GM23338 (cell line): ENCODE measurements around the gene LETMD1. TPM values are rescaled to one million over a fixed set of nuclear protein-coding genes. Genes with fewer than 3 reads are reported as not detected.

Experiments
- ATAC-seq: fragments of 200-7000 bp; cut with Tn5 transposase; 3 replicates; pipeline ENCODE4 v1.9.1; 2020
- DNase-seq: peaks from one replicate; pipeline ENCODE4 v3.0.0-alpha.2; 2015; ENCODE audit warnings: low spot score
- H2AFZ ChIP-seq: fragments of 200-600 bp; sonication (generic); 2 replicates; pipeline ENCODE4 v1.8.0; 2016; ENCODE audit warnings: antibody characterized with exemption, mild to moderate bottlenecking, moderate library complexity
- H3F3A ChIP-seq: fragments of 200-600 bp; sonication (generic); replicated peaks from 2 replicates; pipeline ENCODE4 v1.8.0; 2017; ENCODE audit warnings: antibody characterized with exemption, mixed run types, low read depth
- H3K27ac ChIP-seq: fragments of 200-600 bp; sonication (generic); 2 replicates; pipeline ENCODE4 v1.6.1; 2016; ENCODE audit warnings: low read depth
- H3K27me3 ChIP-seq: fragments of 200-600 bp; sonication (generic); 2 replicates; pipeline ENCODE4 v1.8.0; 2016; ENCODE audit warnings: mild to moderate bottlenecking, mixed run types, moderate library complexity; ENCODE audit not compliant: insufficient read depth
- H3K36me3 ChIP-seq: fragments of 200-600 bp; sonication (generic); 2 replicates; pipeline ENCODE4 v1.8.0; 2016; ENCODE audit warnings: mild to moderate bottlenecking; ENCODE audit not compliant: insufficient read depth
- H3K4me1 ChIP-seq: fragments of 200-600 bp; sonication (generic); 2 replicates; pipeline ENCODE4 v1.8.0; 2016; ENCODE audit warnings: mild to moderate bottlenecking, moderate library complexity; ENCODE audit not compliant: insufficient read depth
- H3K4me2 ChIP-seq: fragments of 200-600 bp; sonication (generic); 2 replicates; pipeline ENCODE4 v1.7.1; 2017; ENCODE audit warnings: mixed run types
- H3K4me3 ChIP-seq: fragments of 200-600 bp; sonication (generic); 2 replicates; pipeline ENCODE4 v1.6.1; 2016; ENCODE audit warnings: mixed run types
- H3K79me2 ChIP-seq: fragments of 200-600 bp; sonication (generic); replicated peaks from 2 replicates; pipeline ENCODE4 v1.8.0; 2017; ENCODE audit warnings: mild to moderate bottlenecking; ENCODE audit not compliant: insufficient read depth
- H3K9me2 ChIP-seq: fragments of 200-600 bp; sonication (generic); 2 replicates; pipeline ENCODE4 v1.8.0; 2017; ENCODE audit not compliant: insufficient read depth
- H4K20me1 ChIP-seq: fragments of 200-600 bp; sonication (generic); replicated peaks from 2 replicates; pipeline ENCODE4 v1.8.0; 2017; ENCODE audit warnings: mild to moderate bottlenecking; ENCODE audit not compliant: insufficient read depth
- H3K27ac Mint-ChIP-seq: 2 replicates; pipeline ENCODE4 v1.8.0; 2020; ENCODE audit warnings: inconsistent platforms, mild to moderate bottlenecking, moderate library complexity, mixed read lengths
- H3K27me3 Mint-ChIP-seq: 3 replicates; pipeline ENCODE4 v1.8.0; 2022; ENCODE audit warnings: low read depth, mild to moderate bottlenecking, moderate library complexity, mixed read lengths, inconsistent platforms; ENCODE audit not compliant: insufficient read depth, poor library complexity
- H3K36me3 Mint-ChIP-seq: 3 replicates; pipeline ENCODE4 v1.8.0; 2021; ENCODE audit warnings: low read depth, mild to moderate bottlenecking, inconsistent platforms, moderate library complexity, mixed read lengths
- H3K4me1 Mint-ChIP-seq: 3 replicates; pipeline ENCODE4 v1.8.0; 2020; ENCODE audit warnings: mild to moderate bottlenecking, inconsistent platforms, mixed read lengths
- H3K4me3 Mint-ChIP-seq: 3 replicates; pipeline ENCODE4 v1.8.0; 2021; ENCODE audit warnings: moderate library complexity, mild to moderate bottlenecking, inconsistent platforms, mixed read lengths
- H3K9me3 Mint-ChIP-seq: 3 replicates; pipeline ENCODE4 v1.8.0; 2020; ENCODE audit warnings: moderate library complexity, mild to moderate bottlenecking, inconsistent platforms, mixed read lengths
- CREB1 ChIP-seq: fragments of 250-450 bp; sonication (Bioruptor Pico); IDR thresholded peaks from 2 replicates; pipeline ENCODE4 v1.5.0; 2020; ENCODE audit warnings: low read depth, mild to moderate bottlenecking, moderate library complexity
- EZH2 ChIP-seq: fragments of 200-600 bp; sonication (generic); IDR thresholded peaks from one replicate; pipeline ENCODE4 v1.8.0; 2017; ENCODE audit warnings: antibody characterized with exemption, mild to moderate bottlenecking, low read depth; ENCODE audit not compliant: unreplicated experiment
- EZH2phosphoT487 ChIP-seq: fragments of 200-600 bp; sonication (generic); IDR thresholded peaks from one replicate; pipeline ENCODE4 v1.8.1; 2018; ENCODE audit warnings: antibody characterized with exemption; ENCODE audit not compliant: unreplicated experiment
- JUNB ChIP-seq: IDR thresholded peaks from one replicate; pipeline ENCODE4 v1.6.1; 2016; ENCODE audit warnings: antibody characterized with exemption; ENCODE audit not compliant: unreplicated experiment
- NANOG ChIP-seq: IDR thresholded peaks from 2 replicates; pipeline ENCODE4 v1.6.1; 2016; ENCODE audit warnings: antibody characterized with exemption, borderline replicate concordance
- POLR2AphosphoS5 ChIP-seq: IDR thresholded peaks from 2 replicates; pipeline ENCODE4 v1.6.1; 2016; ENCODE audit warnings: antibody characterized with exemption, low read depth
- STAT1 ChIP-seq: IDR thresholded peaks from one replicate; pipeline ENCODE4 v1.6.1; 2016; ENCODE audit warnings: antibody characterized with exemption; ENCODE audit not compliant: unreplicated experiment
- ZNF114 ChIP-seq: fragments of 250-450 bp; sonication (Bioruptor Pico); IDR thresholded peaks from 2 replicates; pipeline ENCODE4 v1.5.0; 2020; ENCODE audit warnings: mild to moderate bottlenecking, moderate library complexity
- ZNF331 ChIP-seq: fragments of 250-450 bp; sonication (Bioruptor Pico); IDR thresholded peaks from 2 replicates; pipeline ENCODE4 v1.5.0; 2020; ENCODE audit warnings: low read depth, mild to moderate bottlenecking, moderate library complexity
- polyA plus RNA-seq: library from polyadenylated mRNA; unstranded; fragments of >200 nt; fragmentation: Nextera tagmentation; extraction: Ambion mirVana; gene quantifications from 2 replicates; pipeline ENCODE4 v1.2.1, GENCODE V29; 2016
- total RNA-seq: library from RNA; depleted of rRNA; stranded (reverse); fragments of >200 nt; shearing (Covaris generic); gene quantifications from 2 replicates; pipeline ENCODE4 v1.2.3, GENCODE V29; 2014
- TF ChIP-seq, protein P1 (sequence below): IDR thresholded peaks from one replicate; pipeline ENCODE4 v1.6.1; 2018; ENCODE audit warnings: antibody characterized with exemption; ENCODE audit not compliant: unreplicated experiment
- TF ChIP-seq, protein P2 (sequence below), 2 experiments: fragments of 200-600 bp in 1 of 2; sonication (generic) in 1 of 2; conservative IDR thresholded peaks; 2 replicates each; pipeline versions ENCODE4 v1.5.1 to v1.6.1; 2016 to 2017; ENCODE audit warnings: antibody characterized with exemption in 2 of 2, low read depth in 2 of 2, mild to moderate bottlenecking in 2 of 2, moderate library complexity in 1 of 2
- TF ChIP-seq, protein P3 (sequence below): fragments of 250-450 bp; sonication (Bioruptor Pico); IDR thresholded peaks from 2 replicates; pipeline ENCODE4 v1.5.0; 2020; ENCODE audit warnings: mild to moderate bottlenecking, moderate library complexity
- TF ChIP-seq, protein P4 (sequence below): IDR thresholded peaks from 2 replicates; pipeline ENCODE4 v1.6.1; 2016; ENCODE audit warnings: antibody characterized with exemption

Gene LETMD1
- total and polyA plus RNA-seq, 2 experiments from 2014 or later = 15.7 to 29.9 TPM

DNA sequence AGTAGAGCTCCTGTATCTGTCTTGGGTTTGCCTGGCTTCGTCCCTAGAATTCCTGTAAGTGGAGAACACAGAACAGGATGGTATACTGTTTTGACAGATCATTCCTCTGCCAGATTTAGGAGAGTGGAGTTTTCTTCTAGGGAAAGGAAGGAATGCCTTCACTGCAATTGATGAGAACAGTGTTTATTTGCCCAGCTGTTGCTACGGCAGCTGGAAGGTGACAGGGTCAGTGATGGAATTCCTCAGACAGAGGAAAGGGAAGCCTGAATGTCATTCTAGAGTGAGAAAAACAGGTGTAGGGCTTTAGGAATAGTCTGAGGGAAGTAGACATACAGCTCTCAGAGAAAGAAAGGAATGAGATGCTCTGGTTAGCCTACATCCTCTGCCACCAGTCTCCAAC is 23.5 kb downstream of the LETMD1 start (continued):
- TF ChIP-seq ZNF331 (CRISPR knock-in tag) (no peak), CREB1 (no peak), EZH2phosphoT487 (no peak), ZNF114 (CRISPR knock-in tag) (no peak)

DNA sequence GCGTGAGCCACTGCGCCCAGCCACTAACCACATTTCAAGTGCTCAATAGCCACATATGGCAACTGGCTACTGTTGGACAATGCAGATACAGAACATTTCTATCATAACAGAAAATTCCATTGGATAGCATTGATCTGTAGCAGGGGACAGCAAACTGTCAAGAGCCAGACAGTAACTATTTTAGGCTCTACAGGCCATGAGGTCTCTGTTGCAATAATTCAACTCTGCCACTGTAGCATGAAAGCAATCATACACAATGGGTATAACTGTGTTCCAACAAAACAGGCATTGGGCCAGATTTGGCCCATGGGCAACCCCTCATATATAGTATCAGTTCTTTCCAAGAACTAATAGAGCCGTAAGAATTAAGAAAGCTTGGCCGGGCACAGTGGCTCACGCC is 27.3 kb downstream of the LETMD1 start:
- no peak overlapping the region for H3K27ac ChIP-seq
- Mint-ChIP-seq H3K27me3 (peaks cover 7% of the 10 kb centered on the region), H3K36me3 (peaks cover 38% of the 10 kb centered on the region), H3K4me1 (peaks cover 3% of the 10 kb centered on the region; the same call in 1 of the 3 replicates), H3K9me3 (no peaks in the 10 kb centered on the region), H3K4me3 (no peak overlapping the region), H3K27ac (no peak overlapping the region)
- H4K20me1 ChIP-seq = peaks cover 15% of the 10 kb centered on the region
- no peaks in the 10 kb centered on the region for H3K27me3 ChIP-seq
- peaks cover 51% of the 10 kb centered on the region for H3K79me2 ChIP-seq
- TF ChIP-seq, protein P1, sequence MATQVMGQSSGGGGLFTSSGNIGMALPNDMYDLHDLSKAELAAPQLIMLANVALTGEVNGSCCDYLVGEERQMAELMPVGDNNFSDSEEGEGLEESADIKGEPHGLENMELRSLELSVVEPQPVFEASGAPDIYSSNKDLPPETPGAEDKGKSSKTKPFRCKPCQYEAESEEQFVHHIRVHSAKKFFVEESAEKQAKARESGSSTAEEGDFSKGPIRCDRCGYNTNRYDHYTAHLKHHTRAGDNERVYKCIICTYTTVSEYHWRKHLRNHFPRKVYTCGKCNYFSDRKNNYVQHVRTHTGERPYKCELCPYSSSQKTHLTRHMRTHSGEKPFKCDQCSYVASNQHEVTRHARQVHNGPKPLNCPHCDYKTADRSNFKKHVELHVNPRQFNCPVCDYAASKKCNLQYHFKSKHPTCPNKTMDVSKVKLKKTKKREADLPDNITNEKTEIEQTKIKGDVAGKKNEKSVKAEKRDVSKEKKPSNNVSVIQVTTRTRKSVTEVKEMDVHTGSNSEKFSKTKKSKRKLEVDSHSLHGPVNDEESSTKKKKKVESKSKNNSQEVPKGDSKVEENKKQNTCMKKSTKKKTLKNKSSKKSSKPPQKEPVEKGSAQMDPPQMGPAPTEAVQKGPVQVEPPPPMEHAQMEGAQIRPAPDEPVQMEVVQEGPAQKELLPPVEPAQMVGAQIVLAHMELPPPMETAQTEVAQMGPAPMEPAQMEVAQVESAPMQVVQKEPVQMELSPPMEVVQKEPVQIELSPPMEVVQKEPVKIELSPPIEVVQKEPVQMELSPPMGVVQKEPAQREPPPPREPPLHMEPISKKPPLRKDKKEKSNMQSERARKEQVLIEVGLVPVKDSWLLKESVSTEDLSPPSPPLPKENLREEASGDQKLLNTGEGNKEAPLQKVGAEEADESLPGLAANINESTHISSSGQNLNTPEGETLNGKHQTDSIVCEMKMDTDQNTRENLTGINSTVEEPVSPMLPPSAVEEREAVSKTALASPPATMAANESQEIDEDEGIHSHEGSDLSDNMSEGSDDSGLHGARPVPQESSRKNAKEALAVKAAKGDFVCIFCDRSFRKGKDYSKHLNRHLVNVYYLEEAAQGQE = no peak
- TF ChIP-seq ZNF114 (CRISPR knock-in tag) (no peak), NANOG (no peak), STAT1 (no peak), JUNB (no peak), EZH2phosphoT487 (no peak), CREB1 (no peak), EZH2 (no peak), ZNF331 (CRISPR knock-in tag) (no peak), POLR2AphosphoS5 (no peak)
- TF ChIP-seq, protein P2, sequence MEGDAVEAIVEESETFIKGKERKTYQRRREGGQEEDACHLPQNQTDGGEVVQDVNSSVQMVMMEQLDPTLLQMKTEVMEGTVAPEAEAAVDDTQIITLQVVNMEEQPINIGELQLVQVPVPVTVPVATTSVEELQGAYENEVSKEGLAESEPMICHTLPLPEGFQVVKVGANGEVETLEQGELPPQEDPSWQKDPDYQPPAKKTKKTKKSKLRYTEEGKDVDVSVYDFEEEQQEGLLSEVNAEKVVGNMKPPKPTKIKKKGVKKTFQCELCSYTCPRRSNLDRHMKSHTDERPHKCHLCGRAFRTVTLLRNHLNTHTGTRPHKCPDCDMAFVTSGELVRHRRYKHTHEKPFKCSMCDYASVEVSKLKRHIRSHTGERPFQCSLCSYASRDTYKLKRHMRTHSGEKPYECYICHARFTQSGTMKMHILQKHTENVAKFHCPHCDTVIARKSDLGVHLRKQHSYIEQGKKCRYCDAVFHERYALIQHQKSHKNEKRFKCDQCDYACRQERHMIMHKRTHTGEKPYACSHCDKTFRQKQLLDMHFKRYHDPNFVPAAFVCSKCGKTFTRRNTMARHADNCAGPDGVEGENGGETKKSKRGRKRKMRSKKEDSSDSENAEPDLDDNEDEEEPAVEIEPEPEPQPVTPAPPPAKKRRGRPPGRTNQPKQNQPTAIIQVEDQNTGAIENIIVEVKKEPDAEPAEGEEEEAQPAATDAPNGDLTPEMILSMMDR (conservative IDR thresholded peaks at IDR 0.05; ENCODE audit: low read depth in 2 of 2) = no peak
- TF ChIP-seq, protein P3, sequence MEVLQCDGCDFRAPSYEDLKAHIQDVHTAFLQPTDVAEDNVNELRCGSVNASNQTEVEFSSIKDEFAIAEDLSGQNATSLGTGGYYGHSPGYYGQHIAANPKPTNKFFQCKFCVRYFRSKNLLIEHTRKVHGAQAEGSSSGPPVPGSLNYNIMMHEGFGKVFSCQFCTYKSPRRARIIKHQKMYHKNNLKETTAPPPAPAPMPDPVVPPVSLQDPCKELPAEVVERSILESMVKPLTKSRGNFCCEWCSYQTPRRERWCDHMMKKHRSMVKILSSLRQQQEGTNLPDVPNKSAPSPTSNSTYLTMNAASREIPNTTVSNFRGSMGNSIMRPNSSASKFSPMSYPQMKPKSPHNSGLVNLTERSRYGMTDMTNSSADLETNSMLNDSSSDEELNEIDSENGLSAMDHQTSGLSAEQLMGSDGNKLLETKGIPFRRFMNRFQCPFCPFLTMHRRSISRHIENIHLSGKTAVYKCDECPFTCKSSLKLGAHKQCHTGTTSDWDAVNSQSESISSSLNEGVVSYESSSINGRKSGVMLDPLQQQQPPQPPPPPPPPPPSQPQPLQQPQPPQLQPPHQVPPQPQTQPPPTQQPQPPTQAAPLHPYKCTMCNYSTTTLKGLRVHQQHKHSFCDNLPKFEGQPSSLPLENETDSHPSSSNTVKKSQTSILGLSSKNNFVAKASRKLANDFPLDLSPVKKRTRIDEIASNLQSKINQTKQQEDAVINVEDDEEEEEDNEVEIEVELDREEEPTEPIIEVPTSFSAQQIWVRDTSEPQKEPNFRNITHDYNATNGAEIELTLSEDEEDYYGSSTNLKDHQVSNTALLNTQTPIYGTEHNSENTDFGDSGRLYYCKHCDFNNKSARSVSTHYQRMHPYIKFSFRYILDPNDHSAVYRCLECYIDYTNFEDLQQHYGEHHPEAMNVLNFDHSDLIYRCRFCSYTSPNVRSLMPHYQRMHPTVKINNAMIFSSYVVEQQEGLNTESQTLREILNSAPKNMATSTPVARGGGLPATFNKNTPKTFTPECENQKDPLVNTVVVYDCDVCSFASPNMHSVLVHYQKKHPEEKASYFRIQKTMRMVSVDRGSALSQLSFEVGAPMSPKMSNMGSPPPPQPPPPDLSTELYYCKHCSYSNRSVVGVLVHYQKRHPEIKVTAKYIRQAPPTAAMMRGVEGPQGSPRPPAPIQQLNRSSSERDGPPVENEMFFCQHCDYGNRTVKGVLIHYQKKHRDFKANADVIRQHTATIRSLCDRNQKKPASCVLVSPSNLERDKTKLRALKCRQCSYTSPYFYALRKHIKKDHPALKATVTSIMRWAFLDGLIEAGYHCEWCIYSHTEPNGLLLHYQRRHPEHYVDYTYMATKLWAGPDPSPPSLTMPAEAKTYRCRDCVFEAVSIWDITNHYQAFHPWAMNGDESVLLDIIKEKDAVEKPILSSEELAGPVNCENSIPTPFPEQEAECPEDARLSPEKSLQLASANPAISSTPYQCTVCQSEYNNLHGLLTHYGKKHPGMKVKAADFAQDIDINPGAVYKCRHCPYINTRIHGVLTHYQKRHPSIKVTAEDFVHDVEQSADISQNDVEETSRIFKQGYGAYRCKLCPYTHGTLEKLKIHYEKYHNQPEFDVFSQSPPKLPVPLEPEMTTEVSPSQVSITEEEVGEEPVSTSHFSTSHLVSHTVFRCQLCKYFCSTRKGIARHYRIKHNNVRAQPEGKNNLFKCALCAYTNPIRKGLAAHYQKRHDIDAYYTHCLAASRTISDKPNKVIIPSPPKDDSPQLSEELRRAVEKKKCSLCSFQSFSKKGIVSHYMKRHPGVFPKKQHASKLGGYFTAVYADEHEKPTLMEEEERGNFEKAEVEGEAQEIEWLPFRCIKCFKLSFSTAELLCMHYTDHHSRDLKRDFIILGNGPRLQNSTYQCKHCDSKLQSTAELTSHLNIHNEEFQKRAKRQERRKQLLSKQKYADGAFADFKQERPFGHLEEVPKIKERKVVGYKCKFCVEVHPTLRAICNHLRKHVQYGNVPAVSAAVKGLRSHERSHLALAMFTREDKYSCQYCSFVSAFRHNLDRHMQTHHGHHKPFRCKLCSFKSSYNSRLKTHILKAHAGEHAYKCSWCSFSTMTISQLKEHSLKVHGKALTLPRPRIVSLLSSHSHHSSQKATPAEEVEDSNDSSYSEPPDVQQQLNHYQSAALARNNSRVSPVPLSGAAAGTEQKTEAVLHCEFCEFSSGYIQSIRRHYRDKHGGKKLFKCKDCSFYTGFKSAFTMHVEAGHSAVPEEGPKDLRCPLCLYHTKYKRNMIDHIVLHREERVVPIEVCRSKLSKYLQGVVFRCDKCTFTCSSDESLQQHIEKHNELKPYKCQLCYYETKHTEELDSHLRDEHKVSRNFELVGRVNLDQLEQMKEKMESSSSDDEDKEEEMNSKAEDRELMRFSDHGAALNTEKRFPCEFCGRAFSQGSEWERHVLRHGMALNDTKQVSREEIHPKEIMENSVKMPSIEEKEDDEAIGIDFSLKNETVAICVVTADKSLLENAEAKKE (CRISPR knock-in tag) = no peak
- TF ChIP-seq, protein P4, sequence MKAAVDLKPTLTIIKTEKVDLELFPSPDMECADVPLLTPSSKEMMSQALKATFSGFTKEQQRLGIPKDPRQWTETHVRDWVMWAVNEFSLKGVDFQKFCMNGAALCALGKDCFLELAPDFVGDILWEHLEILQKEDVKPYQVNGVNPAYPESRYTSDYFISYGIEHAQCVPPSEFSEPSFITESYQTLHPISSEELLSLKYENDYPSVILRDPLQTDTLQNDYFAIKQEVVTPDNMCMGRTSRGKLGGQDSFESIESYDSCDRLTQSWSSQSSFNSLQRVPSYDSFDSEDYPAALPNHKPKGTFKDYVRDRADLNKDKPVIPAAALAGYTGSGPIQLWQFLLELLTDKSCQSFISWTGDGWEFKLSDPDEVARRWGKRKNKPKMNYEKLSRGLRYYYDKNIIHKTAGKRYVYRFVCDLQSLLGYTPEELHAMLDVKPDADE = no peak
- DNase-seq (no peak), ATAC-seq (no peak)
- no peaks in the 10 kb centered on the region for H3K9me2 ChIP-seq
- H3F3A ChIP-seq = no peaks in the 10 kb centered on the region
- peaks cover 13% of the 10 kb centered on the region; the same call in 1 of the 2 replicates for H3K36me3 ChIP-seq
- no peak overlapping the region for H3K4me2 ChIP-seq
- H2AFZ ChIP-seq = no peak overlapping the region
- H3K4me1 ChIP-seq = no peaks in the 10 kb centered on the region
- H3K4me3 ChIP-seq = no peak overlapping the region
